H1 (cell line): ENCODE measurements around the gene NAGLU. TPM values are rescaled to one million over a fixed set of nuclear protein-coding genes. Genes with fewer than 3 reads are reported as not detected.

Experiments used
- CBX8 ChIP-seq: fragments of 300-800, 300-1000 bp; sonication (generic); IDR thresholded peaks from 2 replicates; pipeline ENCODE4 v1.7.1; 2016; ENCODE audit warnings: low read depth, low read length, borderline replicate concordance
- EZH2 ChIP-seq: fragments of 200-600 bp; sonication (generic); IDR thresholded peaks from 2 replicates; pipeline ENCODE4 v1.7.1; 2012; ENCODE audit warnings: low read depth, mild to moderate bottlenecking, moderate library complexity, low read length, inconsistent platforms; ENCODE audit not compliant: severe bottlenecking
- KDM4A ChIP-seq: IDR thresholded peaks from one replicate; pipeline ENCODE4 v1.7.1; 2012; ENCODE audit warnings: low read depth, mild to moderate bottlenecking, moderate library complexity, low read length, inconsistent platforms; ENCODE audit not compliant: severe bottlenecking
- KDM5A ChIP-seq: fragments of 200-600 bp; IDR thresholded peaks from 2 replicates; pipeline ENCODE4 v1.7.1; 2012; ENCODE audit warnings: mild to moderate bottlenecking, low read length, inconsistent platforms, mixed read lengths
- RBBP5 ChIP-seq: IDR thresholded peaks from 2 replicates; pipeline ENCODE4 v1.7.1; 2012; ENCODE audit warnings: low read depth, mild to moderate bottlenecking, inconsistent platforms, low read length, moderate library complexity, borderline replicate concordance
- SIX5 ChIP-seq: IDR thresholded peaks from 2 replicates; pipeline ENCODE4 v1.6.1; 2011; ENCODE audit warnings: mild to moderate bottlenecking, low read depth, low read length
- TBP ChIP-seq: IDR thresholded peaks from 2 replicates; pipeline ENCODE4 v1.6.1; 2011; ENCODE audit warnings: low read depth, low read length, improper control_type of control experiment
- polyA plus RNA-seq, 7 experiments: library from polyadenylated mRNA; depleted of rRNA in 3 of 7; stranded (reverse) in 5 of 7; unstranded in 2 of 7; fragments of >200 nt in 5 of 7; fragments of 200-250 nt in 2 of 7; gene quantifications; 1 replicate in 5 of 7; 2 replicates in 1 of 7; 4 replicates in 1 of 7; pipeline versions ENCODE4 v1.2.1 to v1.2.3, GENCODE V29; 2011 to 2013; ENCODE audit warnings: missing spikeins in 2 of 7, mixed read lengths in 2 of 7
- total RNA-seq: library from RNA; stranded (reverse); fragmentation: NEBNext Ultra II Directional; extraction: Animal tissue kit (Norgen Biotek cat#: 25700); gene quantifications from 2 replicates; pipeline ENCODE4 v1.2.1, GENCODE V29; 2021

NAGLU gene
- total and polyA plus RNA-seq, 2 of the 8 experiments (the other 6 are each of a cell fraction or from before 2014, with no cell fraction given) = 21.3 to 21.6 TPM

- no peak for TF ChIP-seq TBP
- no peak for TF ChIP-seq SIX5
- no peak for TF ChIP-seq EZH2
- TF ChIP-seq CBX8 = no peak
- no peak for TF ChIP-seq RBBP5
- no peak for TF ChIP-seq KDM4A
- no peak for TF ChIP-seq KDM5A
- TF ChIP-seq, all 59 proteins: peak for 0
Measured at GRCh38 chr17:42565523-42566214, 29.6 kb downstream of the NAGLU start (continued).
